Caco-2 (cell line): ENCODE results near the gene DYNLT2. TPM values are rescaled to one million over a fixed set of nuclear protein-coding genes. Genes with fewer than 3 reads are reported as not detected.
A peak's percentile ranks its signal among the peaks of the same experiment; 100 is the strongest.

Source experiments
- BruUV-seq: library from RNA; stranded (reverse); fragments of 400-500 nt; replicated peaks from 2 replicates; lab custom pipeline; 2021; lab: Mats Ljungman, UMichigan
- CTCF ChIA-PET: fragments of 300-600 bp; sonication (Branson Sonifier 250); formaldehyde crosslinking; loops from one replicate; lab custom pipeline; 2022; ENCODE audit warnings: antibody characterized with exemption; lab: Charles Lee
- POLR2A ChIA-PET: fragments of 300-600 bp; sonication (Branson Sonifier 250); formaldehyde crosslinking; loops from one replicate; lab custom pipeline; 2022; ENCODE audit warnings: antibody characterized with exemption; lab: Charles Lee
- DNase-seq, 2 experiments: peaks; one replicate each; pipeline versions ENCODE4 v3.0.0 to v3.0.0-alpha.2; 2020 to 2022
- H3K27me3 ChIP-seq: replicated peaks from 2 replicates; pipeline ENCODE4 v1.6.0; 2011; ENCODE audit warnings: low read length; ENCODE audit not compliant: control insufficient read depth, insufficient read depth
- H3K36me3 ChIP-seq: 2 replicates; pipeline ENCODE4 v1.5.1; 2011; ENCODE audit warnings: low read length; ENCODE audit not compliant: control insufficient read depth, insufficient read depth
- H3K4me1 ChIP-seq: fragments of 250-450 bp; sonication (Bioruptor Pico); 2 replicates; pipeline ENCODE4 v1.5.1; 2020; ENCODE audit warnings: mild to moderate bottlenecking
- H3K4me3 ChIP-seq: 2 replicates; pipeline ENCODE4 v1.5.1; 2011; ENCODE audit warnings: low read depth, mild to moderate bottlenecking, control low read depth, low read length
- H3K9me3 ChIP-seq: fragments of 250-450 bp; sonication (Bioruptor Pico); 2 replicates; pipeline ENCODE4 v1.5.1; 2020; ENCODE audit warnings: mild to moderate bottlenecking, moderate library complexity
- H3K27ac Mint-ChIP-seq: one replicate; pipeline ENCODE4 v1.8.0; 2022; ENCODE audit warnings: mixed read lengths; ENCODE audit not compliant: unreplicated experiment
- H3K27me3 Mint-ChIP-seq: one replicate; pipeline ENCODE4 v1.8.0; 2022; ENCODE audit warnings: mixed read lengths; ENCODE audit not compliant: insufficient read depth, unreplicated experiment
- H3K36me3 Mint-ChIP-seq: one replicate; pipeline ENCODE4 v1.8.0; 2022; ENCODE audit warnings: mild to moderate bottlenecking, mixed read lengths; ENCODE audit not compliant: insufficient read depth, unreplicated experiment
- H3K4me1 Mint-ChIP-seq: one replicate; pipeline ENCODE4 v1.8.0; 2022; ENCODE audit warnings: low read depth, mixed read lengths; ENCODE audit not compliant: unreplicated experiment
- H3K4me3 Mint-ChIP-seq: one replicate; pipeline ENCODE4 v1.8.0; 2022; ENCODE audit warnings: mild to moderate bottlenecking, moderate library complexity, mixed read lengths; ENCODE audit not compliant: unreplicated experiment
- H3K9me3 Mint-ChIP-seq: one replicate; pipeline ENCODE4 v1.8.0; 2022; ENCODE audit warnings: mixed read lengths; ENCODE audit not compliant: unreplicated experiment
- intact Hi-C: fragments of 100-400 bp; cut with micrococcal nuclease; formaldehyde crosslinking; loops from one replicate; pipeline ENCODE4 v1.10.0; 2022; ENCODE audit not compliant: unreplicated experiment
- total RNA-seq: library from RNA; stranded (reverse); gene quantifications from 2 replicates; pipeline ENCODE4 v1.2.3, GENCODE V29; 2022
- TF ChIP-seq, protein P1 (sequence below), 2 experiments: fragments of 200-600 bp in 1 of 2; IDR thresholded peaks; 1 replicate in 1 of 2; 2 replicates in 1 of 2; pipeline versions ENCODE4 v1.5.1 to v1.8.0; 2011 to 2022; ENCODE audit warnings: antibody characterized with exemption in 1 of 2, control low read depth in 1 of 2, inconsistent platforms in 1 of 2, low read depth in 1 of 2, low read length in 1 of 2, mild to moderate bottlenecking in 1 of 2, moderate library complexity in 1 of 2; ENCODE audit not compliant: insufficient read depth in 1 of 2, severe bottlenecking in 1 of 2, unreplicated experiment in 1 of 2

DYNLT2 gene
- total RNA-seq, 1 experiment from 2014 or later = 2.4 TPM

DNA sequence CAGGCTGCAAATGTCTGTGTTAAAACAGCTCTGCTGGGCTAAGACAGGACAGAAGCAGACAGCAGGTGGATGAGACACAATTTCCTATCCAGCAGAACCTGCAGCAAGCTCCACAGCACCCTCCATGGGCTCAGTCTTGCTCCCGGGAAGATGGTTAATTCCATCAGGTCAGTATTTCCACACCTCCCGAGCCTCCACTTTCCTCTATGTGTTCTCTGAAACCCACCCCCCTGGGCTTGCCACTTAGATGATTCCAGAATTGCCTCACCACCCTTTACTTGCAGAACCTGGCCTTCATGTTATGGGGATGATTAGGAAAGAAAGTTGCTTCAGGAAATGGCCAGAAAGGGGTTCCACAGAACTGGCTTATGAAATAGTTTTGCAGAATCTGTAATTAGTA is 43.8 kb upstream of the DYNLT2 start:
- DNase-seq = peak in 1 of 2 experiments; percentile 35
- intact Hi-C loops = loop anchor here (10.0 kb wide), 1 partner anchor 470 kb away; no protein-coding TSS in a partner anchor
- H3K36me3 Mint-ChIP-seq = peaks cover 30% of the 10 kb centered on the region
- H3K4me3 Mint-ChIP-seq = no peak overlapping the region
- no peaks in the 10 kb centered on the region for H3K36me3 ChIP-seq
- no peaks in the 10 kb centered on the region for H3K9me3 ChIP-seq
- no peaks in the 10 kb centered on the region for H3K27me3 Mint-ChIP-seq
- CTCF ChIA-PET = interaction anchor here (0.8 to 1.2 kb wide), 2 partner anchors 8 to 15 kb away, joined by 3 read pairs; no protein-coding TSS in a partner anchor
- POLR2A ChIA-PET = no interaction called here
- no TSS peak for BruUV-seq
- H3K4me3 ChIP-seq = no peak overlapping the region
- peaks cover 59% of the 10 kb centered on the region for H3K4me1 Mint-ChIP-seq
- H3K27me3 ChIP-seq = no peaks in the 10 kb centered on the region
- H3K9me3 Mint-ChIP-seq = no peaks in the 10 kb centered on the region
- H3K4me1 ChIP-seq = peaks cover 46% of the 10 kb centered on the region
- TF ChIP-seq, protein P1, sequence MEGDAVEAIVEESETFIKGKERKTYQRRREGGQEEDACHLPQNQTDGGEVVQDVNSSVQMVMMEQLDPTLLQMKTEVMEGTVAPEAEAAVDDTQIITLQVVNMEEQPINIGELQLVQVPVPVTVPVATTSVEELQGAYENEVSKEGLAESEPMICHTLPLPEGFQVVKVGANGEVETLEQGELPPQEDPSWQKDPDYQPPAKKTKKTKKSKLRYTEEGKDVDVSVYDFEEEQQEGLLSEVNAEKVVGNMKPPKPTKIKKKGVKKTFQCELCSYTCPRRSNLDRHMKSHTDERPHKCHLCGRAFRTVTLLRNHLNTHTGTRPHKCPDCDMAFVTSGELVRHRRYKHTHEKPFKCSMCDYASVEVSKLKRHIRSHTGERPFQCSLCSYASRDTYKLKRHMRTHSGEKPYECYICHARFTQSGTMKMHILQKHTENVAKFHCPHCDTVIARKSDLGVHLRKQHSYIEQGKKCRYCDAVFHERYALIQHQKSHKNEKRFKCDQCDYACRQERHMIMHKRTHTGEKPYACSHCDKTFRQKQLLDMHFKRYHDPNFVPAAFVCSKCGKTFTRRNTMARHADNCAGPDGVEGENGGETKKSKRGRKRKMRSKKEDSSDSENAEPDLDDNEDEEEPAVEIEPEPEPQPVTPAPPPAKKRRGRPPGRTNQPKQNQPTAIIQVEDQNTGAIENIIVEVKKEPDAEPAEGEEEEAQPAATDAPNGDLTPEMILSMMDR (IDR thresholded peaks at IDR 0.05; ENCODE audit: insufficient read depth in 1 of 2, low read depth in 1 of 2, low read length in 1 of 2, severe bottlenecking in 1 of 2, unreplicated experiment in 1 of 2) = no peak
- H3K27ac Mint-ChIP-seq = peak overlapping the region; percentile 42

DNA sequence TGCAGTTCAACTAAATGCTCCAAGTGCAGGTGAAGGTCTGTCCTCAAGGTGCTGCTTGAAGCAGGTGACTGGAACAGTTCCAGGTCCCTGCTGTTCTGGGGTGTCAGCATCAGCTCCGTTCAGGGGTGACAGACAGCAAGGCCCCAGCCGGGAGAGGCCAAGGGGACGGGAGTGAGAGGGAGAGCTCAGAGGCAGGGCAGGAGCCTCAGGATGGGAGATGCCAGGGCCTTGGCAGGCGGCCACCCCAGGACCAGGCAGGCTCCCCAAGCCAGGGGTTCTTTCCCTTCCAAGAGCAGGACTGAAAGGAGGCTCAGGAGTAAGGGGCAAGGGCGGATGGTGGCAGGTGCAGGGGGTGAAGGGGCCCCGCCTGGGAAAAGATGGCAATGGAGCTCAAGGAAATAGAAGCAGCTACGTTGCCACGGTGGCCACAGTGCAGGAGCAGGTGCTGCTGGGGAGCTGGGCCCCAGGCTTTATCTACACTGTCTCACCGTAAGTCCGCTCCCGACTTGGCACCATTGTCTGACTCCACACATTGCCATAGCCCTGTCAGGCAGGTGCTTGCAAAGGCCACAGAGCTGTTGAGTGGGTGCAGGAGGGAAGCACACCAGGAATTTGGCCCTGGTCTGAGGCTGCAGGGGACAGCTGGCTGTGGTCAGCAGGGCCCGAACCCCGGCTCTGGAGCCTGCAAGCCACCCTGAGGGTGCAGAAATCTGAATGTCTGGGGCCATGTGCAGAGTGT is 43.1 kb upstream of the DYNLT2 start:
- no peak overlapping the region for H3K4me3 ChIP-seq
- peaks cover 41% of the 10 kb centered on the region for H3K4me1 ChIP-seq
- Mint-ChIP-seq H3K27me3 (no peaks in the 10 kb centered on the region), H3K4me3 (no peak overlapping the region), H3K36me3 (peaks cover 29% of the 10 kb centered on the region), H3K27ac (peak overlapping the region; percentile 42), H3K4me1 (peaks cover 60% of the 10 kb centered on the region), H3K9me3 (no peaks in the 10 kb centered on the region)
- TF ChIP-seq, protein P1 (IDR thresholded peaks at IDR 0.05; ENCODE audit: insufficient read depth in 1 of 2, low read depth in 1 of 2, low read length in 1 of 2, severe bottlenecking in 1 of 2, unreplicated experiment in 1 of 2) = no peak
- no peak for DNase-seq
- intact Hi-C loops = loop anchor here (5.0 to 10.0 kb wide), 3 partner anchors 88 to 470 kb away; no protein-coding TSS in a partner anchor
- CTCF ChIA-PET = interaction anchor here (1.2 kb wide), 1 partner anchor 9 kb away, joined by 3 read pairs; no protein-coding TSS in a partner anchor
- no peaks in the 10 kb centered on the region for H3K27me3 ChIP-seq
- H3K9me3 ChIP-seq = no peaks in the 10 kb centered on the region
- no peaks in the 10 kb centered on the region for H3K36me3 ChIP-seq
- POLR2A ChIA-PET = no interaction called here
- no TSS peak for BruUV-seq

GRCh38 chr6:169793408-169793807 is 42.0 kb upstream of the DYNLT2 start:
- POLR2A ChIA-PET = no interaction called here
- peaks cover 58% of the 10 kb centered on the region for H3K4me1 Mint-ChIP-seq
- Histone ChIP-seq H3K36me3 (no peaks in the 10 kb centered on the region), H3K9me3 (no peaks in the 10 kb centered on the region), H3K4me3 (no peak overlapping the region), H3K4me1 (peaks cover 38% of the 10 kb centered on the region), H3K27me3 (no peaks in the 10 kb centered on the region)
- CTCF ChIA-PET = no interaction called here
- TF ChIP-seq, protein P1 (IDR thresholded peaks at IDR 0.05; ENCODE audit: insufficient read depth in 1 of 2, low read depth in 1 of 2, low read length in 1 of 2, severe bottlenecking in 1 of 2, unreplicated experiment in 1 of 2) = no peak
- no peak for DNase-seq
- no TSS peak for BruUV-seq
- H3K36me3 Mint-ChIP-seq = peaks cover 29% of the 10 kb centered on the region
- H3K27me3 Mint-ChIP-seq = no peaks in the 10 kb centered on the region
- intact Hi-C loops = loop anchor here (5.0 to 10.0 kb wide), 3 partner anchors 89 to 471 kb away; no protein-coding TSS in a partner anchor
- H3K27ac Mint-ChIP-seq = no peak overlapping the region
- H3K4me3 Mint-ChIP-seq = no peak overlapping the region
- H3K9me3 Mint-ChIP-seq = no peaks in the 10 kb centered on the region
